Choroid plexus epithelial cell (primary cell): Measurements from ENCODE around the gene ARHGAP31.

Source experiments
- DNase-seq: peaks from one replicate; pipeline ENCODE4 v3.0.0-alpha.2; 2010; ENCODE audit warnings: low read depth
- H3K4me3 ChIP-seq: 2 replicates; pipeline ENCODE4 v1.5.1; 2011; ENCODE audit warnings: low read depth, mild to moderate bottlenecking, control low read depth, low read length, moderate library complexity
- TF ChIP-seq, protein P1 (sequence below): conservative IDR thresholded peaks from 2 replicates; pipeline ENCODE4 v1.5.1; 2011; ENCODE audit warnings: low read depth, mild to moderate bottlenecking, control low read depth, inconsistent platforms, low read length, moderate library complexity

Gene ARHGAP31

GRCh38 chr3:119378259-119378803 lies 84.1 kb downstream of the ARHGAP31 start:
- TF ChIP-seq, protein P1, sequence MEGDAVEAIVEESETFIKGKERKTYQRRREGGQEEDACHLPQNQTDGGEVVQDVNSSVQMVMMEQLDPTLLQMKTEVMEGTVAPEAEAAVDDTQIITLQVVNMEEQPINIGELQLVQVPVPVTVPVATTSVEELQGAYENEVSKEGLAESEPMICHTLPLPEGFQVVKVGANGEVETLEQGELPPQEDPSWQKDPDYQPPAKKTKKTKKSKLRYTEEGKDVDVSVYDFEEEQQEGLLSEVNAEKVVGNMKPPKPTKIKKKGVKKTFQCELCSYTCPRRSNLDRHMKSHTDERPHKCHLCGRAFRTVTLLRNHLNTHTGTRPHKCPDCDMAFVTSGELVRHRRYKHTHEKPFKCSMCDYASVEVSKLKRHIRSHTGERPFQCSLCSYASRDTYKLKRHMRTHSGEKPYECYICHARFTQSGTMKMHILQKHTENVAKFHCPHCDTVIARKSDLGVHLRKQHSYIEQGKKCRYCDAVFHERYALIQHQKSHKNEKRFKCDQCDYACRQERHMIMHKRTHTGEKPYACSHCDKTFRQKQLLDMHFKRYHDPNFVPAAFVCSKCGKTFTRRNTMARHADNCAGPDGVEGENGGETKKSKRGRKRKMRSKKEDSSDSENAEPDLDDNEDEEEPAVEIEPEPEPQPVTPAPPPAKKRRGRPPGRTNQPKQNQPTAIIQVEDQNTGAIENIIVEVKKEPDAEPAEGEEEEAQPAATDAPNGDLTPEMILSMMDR, result no peak
- no peak overlapping the region for H3K4me3 ChIP-seq
- DNase-seq, result no peak

DNA sequence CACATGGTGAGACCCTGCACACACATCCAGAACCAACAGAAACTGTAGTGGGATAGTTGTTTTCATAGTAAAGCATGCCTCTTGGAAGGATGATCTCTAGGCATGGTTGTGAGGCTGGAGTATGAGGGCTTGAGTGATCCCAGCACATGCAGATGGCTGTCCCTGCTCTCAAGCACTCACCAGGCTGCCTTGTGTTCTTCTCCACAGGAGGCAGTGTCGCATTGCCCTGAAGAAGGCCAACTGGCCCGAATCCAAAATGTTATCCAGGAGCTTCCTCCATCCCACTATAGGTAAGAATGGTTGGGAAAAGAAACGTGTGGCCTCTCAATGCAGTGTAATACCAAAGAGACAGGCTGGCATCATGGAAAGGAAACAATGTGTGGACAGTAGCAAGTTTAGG lies 86.5 kb downstream of the ARHGAP31 start:
- TF ChIP-seq, protein P1, result peak; percentile 20
- no peak overlapping the region for H3K4me3 ChIP-seq
- DNase-seq, result peak; percentile 22

DNA sequence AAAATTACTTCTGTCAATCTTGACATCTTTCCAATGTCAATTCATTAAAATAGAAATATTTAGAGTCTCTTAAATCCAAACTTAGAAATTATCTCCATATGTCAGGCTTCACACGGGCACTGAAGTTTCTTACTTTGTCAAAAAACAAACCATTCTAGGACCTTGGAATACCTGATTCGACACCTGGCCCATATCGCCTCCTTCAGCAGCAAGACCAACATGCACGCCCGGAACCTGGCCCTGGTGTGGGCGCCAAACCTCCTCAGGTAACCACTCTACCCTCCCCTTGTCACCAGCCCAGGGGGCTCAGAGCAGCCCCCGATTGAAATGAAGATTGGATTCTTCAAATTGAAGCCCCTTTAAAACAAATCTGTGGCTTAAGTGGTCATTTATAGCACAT lies 88.0 kb downstream of the ARHGAP31 start:
- no peak for DNase-seq
- TF ChIP-seq, protein P1, result no peak
- H3K4me3 ChIP-seq, result no peak overlapping the region

DNA sequence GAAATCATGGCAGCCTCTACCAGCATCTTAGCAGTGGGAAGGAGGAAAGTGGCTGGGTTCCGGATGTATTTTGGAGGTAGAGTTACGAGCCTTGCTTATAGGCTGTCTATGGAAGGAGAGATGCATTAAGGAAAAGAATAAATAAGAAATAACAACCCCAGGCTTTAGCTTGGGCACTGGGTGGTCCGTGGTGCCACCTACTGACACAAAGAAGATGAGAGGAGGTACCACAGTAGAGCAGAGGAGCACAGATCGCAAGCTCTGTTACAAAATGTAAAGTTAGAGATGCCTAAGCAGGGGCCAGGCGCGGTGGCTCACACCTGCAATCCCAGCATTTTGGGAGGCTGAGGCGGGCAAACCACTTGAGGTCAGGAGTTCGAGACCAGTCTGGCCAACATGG lies 94.4 kb downstream of the ARHGAP31 start:
- TF ChIP-seq, protein P1, result peak; percentile 27

DNA sequence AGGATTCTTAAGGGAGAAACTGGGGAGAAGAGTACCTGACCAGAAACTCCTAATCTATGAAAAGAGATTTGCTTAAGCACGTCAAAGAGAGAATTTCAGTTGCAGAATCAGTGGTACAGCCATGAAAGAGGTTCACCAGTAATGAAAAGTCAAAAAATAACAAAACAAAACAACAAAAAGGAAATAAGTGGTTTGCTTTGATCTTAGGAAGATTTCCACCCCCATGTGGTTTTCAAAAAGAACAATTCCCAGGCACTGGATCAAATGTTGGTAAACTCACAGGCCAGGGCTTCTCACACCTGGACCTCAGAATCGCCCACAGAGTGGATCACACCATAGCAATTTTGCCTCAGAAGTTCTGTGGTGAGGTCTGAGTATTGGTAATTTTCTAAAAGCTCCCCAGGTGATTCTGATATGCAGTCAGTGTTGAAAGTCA lies 101.8 kb downstream of the ARHGAP31 start:
- H3K4me3 ChIP-seq, result no peak overlapping the region
- TF ChIP-seq, protein P1, result no peak
- DNase-seq, result no peak

More for the DNA sequence above, 94.4 kb downstream of the ARHGAP31 start:
- DNase-seq, result no peak
- no peak overlapping the region for H3K4me3 ChIP-seq

DNA sequence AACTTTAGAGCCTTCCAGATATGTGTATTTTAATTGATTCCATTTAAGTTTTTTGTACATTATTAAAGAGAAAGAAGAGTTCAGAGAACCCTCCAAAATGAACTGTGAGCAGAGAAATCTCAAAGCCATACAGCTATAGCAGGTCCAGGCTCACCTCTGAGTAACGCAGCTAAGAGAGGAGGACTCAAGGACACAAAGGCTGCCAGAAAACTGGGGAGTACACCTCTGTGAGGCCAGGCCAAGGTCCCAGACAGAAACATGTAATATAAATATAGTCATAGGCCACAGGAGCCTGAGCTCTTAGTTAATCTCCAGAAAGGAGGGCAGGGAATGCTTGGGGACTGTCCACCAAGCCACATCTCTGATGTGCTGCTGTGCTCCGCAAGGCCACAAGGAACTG lies 102.7 kb downstream of the ARHGAP31 start:
- no peak for DNase-seq

DNA sequence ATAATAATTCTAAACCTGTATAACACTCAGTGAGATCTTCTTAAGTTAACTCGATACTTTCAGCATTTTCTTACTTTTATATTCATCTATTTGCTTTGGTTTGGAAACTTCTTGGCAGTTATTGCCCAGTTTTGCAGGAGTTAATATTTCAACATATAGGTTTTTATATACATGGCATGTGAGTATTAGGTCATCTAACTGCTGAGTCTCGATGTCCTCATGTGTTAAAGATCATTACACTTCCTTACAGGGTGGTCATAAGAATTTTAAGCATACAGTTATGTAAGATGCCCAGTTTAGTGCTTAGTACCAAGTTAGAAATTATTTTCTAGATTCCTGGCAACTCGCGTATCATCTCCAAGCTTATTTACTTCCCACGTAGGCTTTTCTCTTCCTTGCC lies 106.3 kb downstream of the ARHGAP31 start:
- DNase-seq, result peak; percentile 18
- no peak overlapping the region for H3K4me3 ChIP-seq
- TF ChIP-seq, protein P1, result no peak

More for the DNA sequence above, 102.7 kb downstream of the ARHGAP31 start:
- TF ChIP-seq, protein P1, result no peak
- H3K4me3 ChIP-seq, result no peak overlapping the region
